Fibroblast of pulmonary artery (primary cell): ENCODE measurements around the gene VSTM1.
"Not testable (repeated sequence)": the region's sequence is repeated elsewhere in the genome, so short reads cannot be mapped to it uniquely, and the experiment has no call there.

ENCODE experiments used
- DNase-seq: peaks from one replicate; pipeline ENCODE4 v3.0.0-alpha.2; 2010; ENCODE audit warnings: low read depth
- H3K4me3 ChIP-seq: replicated peaks from 2 replicates; pipeline ENCODE4 v1.5.1; 2011; ENCODE audit warnings: low read depth, mild to moderate bottlenecking, control low read depth, low read length, moderate library complexity
- TF ChIP-seq, protein P1 (sequence below): IDR thresholded peaks from 2 replicates; pipeline ENCODE4 v1.5.1; 2011; ENCODE audit warnings: mild to moderate bottlenecking, control low read depth, low read length, inconsistent platforms; ENCODE audit errors: missing control alignments

VSTM1 gene

DNA sequence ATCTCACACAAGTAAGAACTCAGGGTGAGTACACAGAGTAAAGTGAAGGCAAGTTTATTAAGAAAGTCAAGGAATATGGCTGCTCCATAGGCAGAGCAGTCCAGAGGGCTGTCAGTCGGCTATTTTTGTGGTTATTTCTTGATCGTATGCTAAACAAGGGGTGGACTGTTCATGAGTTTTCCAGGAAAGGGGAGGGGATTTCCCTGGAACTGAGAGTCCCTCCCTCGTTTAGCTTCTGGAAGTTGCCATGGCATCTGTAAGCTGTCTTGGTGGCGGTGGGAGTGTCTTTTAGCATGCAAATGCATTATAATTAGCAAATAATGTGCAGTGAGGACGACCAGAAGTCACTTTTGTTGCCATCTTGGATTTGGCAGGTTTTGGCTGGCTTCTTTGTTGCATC is 5.8 kb upstream of the VSTM1 start:
- TF ChIP-seq, protein P1, sequence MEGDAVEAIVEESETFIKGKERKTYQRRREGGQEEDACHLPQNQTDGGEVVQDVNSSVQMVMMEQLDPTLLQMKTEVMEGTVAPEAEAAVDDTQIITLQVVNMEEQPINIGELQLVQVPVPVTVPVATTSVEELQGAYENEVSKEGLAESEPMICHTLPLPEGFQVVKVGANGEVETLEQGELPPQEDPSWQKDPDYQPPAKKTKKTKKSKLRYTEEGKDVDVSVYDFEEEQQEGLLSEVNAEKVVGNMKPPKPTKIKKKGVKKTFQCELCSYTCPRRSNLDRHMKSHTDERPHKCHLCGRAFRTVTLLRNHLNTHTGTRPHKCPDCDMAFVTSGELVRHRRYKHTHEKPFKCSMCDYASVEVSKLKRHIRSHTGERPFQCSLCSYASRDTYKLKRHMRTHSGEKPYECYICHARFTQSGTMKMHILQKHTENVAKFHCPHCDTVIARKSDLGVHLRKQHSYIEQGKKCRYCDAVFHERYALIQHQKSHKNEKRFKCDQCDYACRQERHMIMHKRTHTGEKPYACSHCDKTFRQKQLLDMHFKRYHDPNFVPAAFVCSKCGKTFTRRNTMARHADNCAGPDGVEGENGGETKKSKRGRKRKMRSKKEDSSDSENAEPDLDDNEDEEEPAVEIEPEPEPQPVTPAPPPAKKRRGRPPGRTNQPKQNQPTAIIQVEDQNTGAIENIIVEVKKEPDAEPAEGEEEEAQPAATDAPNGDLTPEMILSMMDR, result no peak
- DNase-seq, result no peak
- no peak overlapping the region for H3K4me3 ChIP-seq

DNA sequence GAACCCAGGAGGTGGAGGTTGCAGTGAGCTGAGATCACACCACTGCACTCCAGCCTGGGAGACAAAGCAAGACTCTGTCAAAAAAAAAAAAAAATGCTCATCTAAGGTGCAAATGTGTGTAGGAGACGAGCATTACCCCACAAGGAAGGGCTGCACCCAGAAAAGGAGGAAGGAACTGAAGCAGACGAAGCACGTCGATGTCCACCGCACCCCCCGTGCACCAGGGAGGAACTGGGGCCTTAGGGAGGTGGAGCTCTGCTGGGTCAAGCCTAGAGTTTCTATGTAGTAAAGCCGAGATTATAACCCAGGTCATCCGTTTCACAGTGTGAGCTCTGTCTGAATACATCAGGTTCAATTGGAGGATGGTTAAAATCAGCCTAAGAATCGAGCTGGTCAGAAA is 1.1 kb downstream of the VSTM1 start:
- TF ChIP-seq, protein P1, result no peak
- H3K4me3 ChIP-seq, result no peak overlapping the region
- no peak for DNase-seq

- no peak for DNase-seq
- H3K4me3 ChIP-seq, result no peak overlapping the region
- TF ChIP-seq, protein P1, result no peak
These were observed 16.1 kb downstream of the VSTM1 start for GRCh38 chr19:54047616-54048015.

GRCh38 chr19:54045771-54046170 is 17.9 kb downstream of the VSTM1 start:
- DNase-seq, result no peak
- TF ChIP-seq, protein P1, result no peak
- H3K4me3 ChIP-seq, result no peak overlapping the region

DNA sequence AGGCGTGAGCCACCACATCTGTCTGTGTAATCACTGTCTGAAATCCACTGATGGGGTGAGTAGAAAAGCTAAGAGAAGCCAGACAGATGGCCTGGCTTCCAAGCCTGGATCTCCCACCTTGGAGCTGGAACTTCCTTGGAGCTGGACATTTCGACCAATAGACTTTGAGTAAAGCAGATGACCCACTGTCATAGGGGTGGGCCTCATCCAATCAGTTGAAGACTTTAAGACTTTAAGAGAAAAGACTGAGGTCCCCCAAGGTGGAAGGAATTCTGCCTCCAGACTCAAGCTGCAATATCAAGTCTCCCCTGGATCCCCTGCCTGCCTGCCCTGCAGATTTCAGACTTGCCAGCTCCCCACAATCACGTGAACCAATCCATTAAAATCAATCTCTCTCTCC is 20.7 kb downstream of the VSTM1 start:
- DNase-seq, result no peak
- H3K4me3 ChIP-seq, result no peak overlapping the region
- TF ChIP-seq, protein P1, result no peak

DNA sequence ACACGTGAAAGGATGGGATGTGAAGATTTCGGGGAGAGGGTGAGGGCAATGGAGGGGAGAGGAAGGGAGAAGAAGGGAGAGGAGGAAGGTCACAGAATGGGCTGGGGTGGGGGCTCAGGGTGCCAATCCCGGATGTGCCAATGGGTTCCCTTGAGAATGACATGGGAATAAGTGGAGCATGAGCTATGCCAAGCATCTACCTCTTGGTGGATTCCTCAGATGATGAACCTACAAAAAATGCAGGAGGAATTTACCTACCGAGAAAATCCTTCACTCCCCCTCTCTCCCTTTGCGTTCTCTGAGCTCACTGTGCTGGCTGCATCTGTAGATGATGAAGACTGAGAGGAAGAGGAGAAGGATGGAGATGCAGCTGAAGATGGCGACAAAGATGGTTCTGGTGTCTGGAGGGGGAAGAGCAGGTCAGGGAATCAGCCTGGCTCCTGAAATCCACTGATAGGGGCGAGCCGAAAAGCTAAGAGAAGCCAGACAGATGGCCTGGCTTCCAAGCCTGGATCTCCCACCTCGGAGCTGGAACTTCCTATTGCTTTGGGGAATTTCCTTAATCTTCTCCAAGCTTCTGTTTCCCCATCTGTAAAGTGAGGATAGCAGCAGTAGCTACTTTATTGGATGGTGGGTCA is 21.6 kb downstream of the VSTM1 start:
- no peak overlapping the region for H3K4me3 ChIP-seq
- DNase-seq, result no peak
- TF ChIP-seq, protein P1, result no peak

DNA sequence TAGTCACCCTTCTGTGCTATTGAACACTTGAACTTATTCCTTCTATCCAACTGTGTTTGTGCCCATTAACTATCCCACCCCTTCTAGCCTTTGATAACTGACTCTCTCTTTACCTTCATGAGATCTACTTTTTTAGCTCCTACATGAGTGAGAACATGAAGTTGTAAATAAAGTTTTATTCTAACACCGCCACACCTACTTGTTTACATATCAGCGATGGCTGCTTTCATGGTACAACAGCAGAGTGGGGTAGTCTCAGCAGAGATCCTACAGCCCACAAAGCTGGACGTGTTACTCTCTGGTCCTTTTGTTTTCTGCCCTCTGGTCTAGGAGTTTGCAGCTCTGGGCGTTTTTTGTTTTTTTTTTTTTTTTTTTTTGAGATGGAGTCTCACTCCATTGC is 23.7 kb downstream of the VSTM1 start:
- DNase-seq, result no peak
- TF ChIP-seq, protein P1, result no peak
- no peak overlapping the region for H3K4me3 ChIP-seq

GRCh38 chr19:54036542-54036941 is 27.2 kb downstream of the VSTM1 start:
- DNase-seq, H3K4me3 ChIP-seq: not testable (repeated sequence)
